OCI-LY3 (cell line): ENCODE measurements around the gene NHLRC2.

Source experiments
- H2AFZ ChIP-seq: fragments of 200-600, 300-600 bp; shearing (Covaris generic); 2 replicates; pipeline ENCODE4 v1.6.0; 2014; ENCODE audit warnings: antibody characterized with exemption, low read depth, low read length
- H3K27ac ChIP-seq: fragments of 200-600, 300-600 bp; sonication (generic); 2 replicates; pipeline ENCODE4 v1.5.1; 2014; ENCODE audit warnings: mild to moderate bottlenecking, low read length, moderate library complexity, mixed read lengths
- H3K27me3 ChIP-seq: fragments of 200-600, 300-600 bp; sonication (generic); 2 replicates; pipeline ENCODE4 v1.6.1; 2014; ENCODE audit warnings: low read depth, low read length, mixed read lengths
- H3K36me3 ChIP-seq: fragments of 200-600, 300-600 bp; sonication (generic); replicated peaks from 2 replicates; pipeline ENCODE3; 2014; ENCODE audit warnings: low read depth, low read length, mixed read lengths
- H3K4me1 ChIP-seq: fragments of 300-600, 200-600 bp; sonication (generic); 2 replicates; pipeline ENCODE4 v1.6.1; 2014; ENCODE audit warnings: low read length, mixed read lengths
- H3K4me2 ChIP-seq: fragments of 200-600, 300-600 bp; sonication (generic); 2 replicates; pipeline ENCODE4 v1.6.1; 2014; ENCODE audit warnings: low read length, mixed read lengths
- H3K4me3 ChIP-seq: fragments of 300-600, 200-600 bp; sonication (generic); 2 replicates; pipeline ENCODE4 v1.5.1; 2014; ENCODE audit warnings: antibody characterized with exemption, mild to moderate bottlenecking, low read length, moderate library complexity
- H3K79me2 ChIP-seq: fragments of 300-600, 200-600 bp; shearing (Covaris generic); 2 replicates; pipeline ENCODE4 v1.6.1; 2014; ENCODE audit warnings: mild to moderate bottlenecking, low read length, mixed read lengths
- H3K9ac ChIP-seq: fragments of 300-600, 200-600 bp; shearing (Covaris generic); 2 replicates; pipeline ENCODE4 v1.6.0; 2014; ENCODE audit warnings: mild to moderate bottlenecking, low read length, moderate library complexity
- H3K9me3 ChIP-seq: fragments of 200-600, 300-600 bp; shearing (Covaris generic); 2 replicates; pipeline ENCODE4 v1.6.1; 2014; ENCODE audit warnings: low read length, mixed read lengths; ENCODE audit not compliant: insufficient read depth
- H4K20me1 ChIP-seq: fragments of 200-600, 300-600 bp; sonication (generic); 2 replicates; pipeline ENCODE4 v1.6.1; 2016; ENCODE audit warnings: low read length, mixed read lengths; ENCODE audit not compliant: insufficient read depth
- CTCF ChIP-seq: fragments of 200-600, 300-600 bp; sonication (generic); IDR thresholded peaks from 2 replicates; pipeline ENCODE4 v1.5.1; 2014; ENCODE audit warnings: antibody characterized with exemption, low read length, low read depth
- EZH2phosphoT487 ChIP-seq: fragments of 200-600 bp; shearing (Covaris generic); IDR thresholded peaks from 2 replicates; pipeline ENCODE4 v1.6.1; 2018; ENCODE audit warnings: antibody characterized with exemption, mixed run types, low read depth

Gene NHLRC2

GRCh38 chr10:113908236-113908635 lies 53.8 kb downstream of the NHLRC2 start:
- TF ChIP-seq CTCF (no peak), EZH2phosphoT487 (no peak)
- Histone ChIP-seq H2AFZ (no peak overlapping the region), H3K4me1 (no peaks in the 10 kb centered on the region), H3K4me3 (no peak overlapping the region), H3K9me3 (no peaks in the 10 kb centered on the region), H3K79me2 (no peaks in the 10 kb centered on the region), H3K27me3 (no peaks in the 10 kb centered on the region), H3K36me3 (peaks cover 8% of the 10 kb centered on the region), H3K4me2 (no peak overlapping the region), H3K27ac (no peak overlapping the region), H3K9ac (no peak overlapping the region), H4K20me1 (no peaks in the 10 kb centered on the region)

GRCh38 chr10:113911113-113911512 lies 56.7 kb downstream of the NHLRC2 start:
- no peaks in the 10 kb centered on the region for H3K27me3 ChIP-seq
- no peak for TF ChIP-seq CTCF
- TF ChIP-seq EZH2phosphoT487, result no peak
- peaks cover 2% of the 10 kb centered on the region for H3K36me3 ChIP-seq
- no peaks in the 10 kb centered on the region for H3K9me3 ChIP-seq
- peaks cover 3% of the 10 kb centered on the region for H3K4me1 ChIP-seq
- H3K27ac ChIP-seq, result no peak overlapping the region
- H4K20me1 ChIP-seq, result no peaks in the 10 kb centered on the region
- H3K4me3 ChIP-seq, result no peak overlapping the region
- no peaks in the 10 kb centered on the region for H3K79me2 ChIP-seq
- H3K4me2 ChIP-seq, result no peak overlapping the region
- H3K9ac ChIP-seq, result no peak overlapping the region
- H2AFZ ChIP-seq, result no peak overlapping the region

- Histone ChIP-seq H3K4me1 (peaks cover 5% of the 10 kb centered on the region), H3K9ac (no peak overlapping the region), H3K79me2 (no peaks in the 10 kb centered on the region), H3K27ac (no peak overlapping the region), H3K27me3 (no peaks in the 10 kb centered on the region), H2AFZ (no peak overlapping the region), H3K4me2 (no peak overlapping the region), H4K20me1 (no peaks in the 10 kb centered on the region), H3K4me3 (no peak overlapping the region), H3K9me3 (no peaks in the 10 kb centered on the region), H3K36me3 (peaks cover 5% of the 10 kb centered on the region)
- no peak for TF ChIP-seq CTCF
- no peak for TF ChIP-seq EZH2phosphoT487
Measured at GRCh38 chr10:113911839-113912238, 57.4 kb downstream of the NHLRC2 start.

- TF ChIP-seq EZH2phosphoT487, result no peak
- no peak for TF ChIP-seq CTCF
- Histone ChIP-seq H4K20me1 (no peaks in the 10 kb centered on the region), H3K79me2 (no peaks in the 10 kb centered on the region), H3K9ac (no peak overlapping the region), H2AFZ (no peak overlapping the region), H3K36me3 (peaks cover 9% of the 10 kb centered on the region), H3K9me3 (no peaks in the 10 kb centered on the region), H3K27me3 (no peaks in the 10 kb centered on the region), H3K4me3 (no peak overlapping the region), H3K4me2 (no peak overlapping the region), H3K27ac (no peak overlapping the region), H3K4me1 (peaks cover 6% of the 10 kb centered on the region)
Measured at GRCh38 chr10:113912582-113912981, 58.1 kb downstream of the NHLRC2 start.
